Fibroblast of lung (primary cell): ENCODE measurements around the gene C1QTNF4.

Source experiments
- CTCF ChIP-seq, 2 donors: IDR thresholded peaks in 1 of 2; conservative IDR thresholded peaks in 1 of 2; 1 replicate in 1 of 2; 2 replicates in 1 of 2; pipeline ENCODE4 v1.5.1; 2011 to 2012; ENCODE audit warnings: low read length in 2 of 2, control low read depth in 1 of 2, inconsistent platforms in 1 of 2, low read depth in 1 of 2, mild to moderate bottlenecking in 1 of 2
- EZH2 ChIP-seq: IDR thresholded peaks from 2 replicates; pipeline ENCODE4 v1.5.1; 2012; ENCODE audit warnings: low read length, control low read depth, mild to moderate bottlenecking; ENCODE audit errors: missing control alignments

- TF ChIP-seq EZH2 (no peak), CTCF (conservative IDR thresholded peaks at IDR 0.05 in 1 of 2, IDR thresholded peaks at IDR 0.05 in 1 of 2; ENCODE audit: low read depth in 1 of 2, low read length in 2 of 2) (no peak)
Observed at GRCh38 chr11:47587723-47588326, 6.4 kb downstream of the C1QTNF4 start.
